ENCODE results near the gene CELA2B. TPM values are rescaled to one million over a fixed set of nuclear protein-coding genes. Genes with fewer than 3 reads are reported as not detected.
A peak's percentile ranks its signal among the peaks of the same experiment; 100 is the strongest.
"Not testable (repeated sequence)": the region's sequence is repeated elsewhere in the genome, so short reads cannot be mapped to it uniquely, and the experiment has no call there.

CELA2B gene
- total and polyA plus RNA-seq, 9 of the 15 experiments (the other 6 are each of a cell fraction or from before 2014, with no cell fraction given): 0.25 to 2.1 (median 0.38) TPM; not detected in 5

- no peak for TF ChIP-seq NCOA2 (IDR thresholded peaks at IDR 0.05; ENCODE audit: partially characterized antibody in 2 of 2)
- no peak for TF ChIP-seq ZFP1 (CRISPR knock-in tag; IDR thresholded peaks at IDR 0.05)
- no peak for TF ChIP-seq BCL6 (CRISPR knock-in tag; IDR thresholded peaks at IDR 0.05)
Measured at GRCh38 chr1:15469361-15469760, 6.5 kb upstream of the CELA2B start (continued).

DNA sequence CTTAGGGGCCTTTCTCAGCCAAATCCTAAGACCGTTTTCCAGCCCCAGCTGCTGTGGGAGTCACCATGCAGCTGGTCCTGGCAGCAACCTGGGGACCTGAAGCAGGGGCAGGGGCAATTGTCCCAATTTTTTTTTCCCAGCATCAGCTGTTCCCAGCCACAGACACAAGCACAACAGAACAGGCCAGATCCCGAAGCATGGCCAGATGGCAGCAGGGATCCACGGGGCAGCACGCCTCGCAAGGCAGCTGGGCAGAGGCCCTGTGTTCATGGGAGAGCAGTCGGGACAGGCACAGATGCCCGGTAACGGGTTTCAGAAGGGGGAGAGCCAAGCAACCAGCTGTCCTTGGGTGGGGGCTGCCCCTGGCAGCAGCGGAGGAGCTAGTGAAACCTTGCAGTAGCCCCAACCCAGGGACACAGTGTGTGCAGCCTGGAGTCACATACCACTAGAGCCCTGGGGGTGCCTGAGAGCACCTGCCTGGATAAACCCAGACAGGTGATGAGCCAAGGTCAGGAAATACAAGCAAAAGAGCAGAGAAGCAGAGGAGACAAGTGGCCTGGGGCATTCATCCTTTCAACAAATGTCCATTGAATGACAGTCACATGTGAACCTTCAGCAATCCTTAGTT lies 6.0 kb upstream of the CELA2B start:
- H3K36me3 ChIP-seq (ENCODE audit: control insufficient read depth, insufficient read depth, low read length); H3K27me3 ChIP-seq (ENCODE audit: control insufficient read depth in 2 of 2, insufficient read depth in 2 of 2, low read length in 2 of 2); H3K4me3 ChIP-seq; H3K79me2 ChIP-seq (ENCODE audit: control insufficient read depth, insufficient read depth, low read length); FAIRE-seq; CTCF ChIA-PET (ENCODE audit: low intra/inter-chr PET ratio); H3K27ac ChIP-seq (ENCODE audit: extremely low read depth, low read depth, low read length); H3K4me1 ChIP-seq (replicated peaks in 1 of 2; ENCODE audit: control insufficient read depth in 2 of 2, insufficient read depth in 2 of 2, low read length in 2 of 2); H3K9ac ChIP-seq (ENCODE audit: insufficient read depth in 1 of 2, low read depth in 2 of 2, low read length in 2 of 2); H4K20me1 ChIP-seq (replicated peaks; ENCODE audit: control insufficient read depth, insufficient read depth, low read length); H3K9me1 ChIP-seq (ENCODE audit: control insufficient read depth, insufficient read depth, low read length); DNase-seq (ENCODE audit: extremely low read depth in 1 of 4, low spot score in 3 of 4); BruUV-seq (replicated peaks); H2AFZ ChIP-seq (ENCODE audit: low read depth, low read length); intact Hi-C loops (cut with micrococcal nuclease); H3K9me3 ChIP-seq (replicated peaks; ENCODE audit: control insufficient read depth, insufficient read depth, low read depth, low read length); H3K4me2 ChIP-seq (ENCODE audit: insufficient read depth, low read length); ATAC-seq; in situ Hi-C loops (cut with MboI): not testable (repeated sequence)
- POLR2A ChIA-PET: interaction anchor here (0.7 kb wide), 1 partner anchor 125 kb away, joined by 3 read pairs; no protein-coding TSS in a partner anchor
- WGBS (ENCODE audit: insufficient coverage, low coverage, missing lambda C conversion rate): 25% methylated on average over 6 of the region's 9 CpGs

DNA sequence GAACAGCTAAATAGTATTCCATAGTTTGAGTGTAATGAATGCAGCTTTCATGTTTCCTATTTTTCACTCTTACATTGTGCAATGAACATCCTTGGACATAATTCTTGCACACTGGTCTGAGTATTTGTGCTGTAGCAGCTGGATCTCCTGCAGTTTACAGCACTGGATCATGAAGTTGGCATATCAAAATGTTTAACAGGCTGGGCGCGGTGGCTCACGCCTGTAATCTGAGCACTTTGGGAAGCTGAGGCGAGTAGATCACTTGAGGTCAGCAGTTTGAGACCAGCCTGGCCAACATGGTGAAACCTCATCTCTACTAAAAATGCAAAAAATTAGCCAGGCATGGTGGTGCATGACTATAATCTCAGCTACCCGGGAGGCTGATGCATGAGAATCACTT lies 4.8 kb upstream of the CELA2B start:
- POLR2A ChIA-PET; in situ Hi-C loops (cut with MboI); FAIRE-seq; BruUV-seq (replicated peaks); H3K4me1 ChIP-seq (replicated peaks in 1 of 2; ENCODE audit: control insufficient read depth in 2 of 2, insufficient read depth in 2 of 2, low read length in 2 of 2); H3K27me3 ChIP-seq (ENCODE audit: control insufficient read depth in 2 of 2, insufficient read depth in 2 of 2, low read length in 2 of 2); H4K20me1 ChIP-seq (replicated peaks; ENCODE audit: control insufficient read depth, insufficient read depth, low read length); H3K9me1 ChIP-seq (ENCODE audit: control insufficient read depth, insufficient read depth, low read length); H3K9ac ChIP-seq (ENCODE audit: insufficient read depth in 1 of 2, low read depth in 2 of 2, low read length in 2 of 2); DNase-seq (ENCODE audit: extremely low read depth in 1 of 4, low spot score in 3 of 4); intact Hi-C loops (cut with micrococcal nuclease); H3K9me3 ChIP-seq (replicated peaks; ENCODE audit: control insufficient read depth, insufficient read depth, low read depth, low read length); H3K79me2 ChIP-seq (ENCODE audit: control insufficient read depth, insufficient read depth, low read length); H3K4me2 ChIP-seq (ENCODE audit: insufficient read depth, low read length); H2AFZ ChIP-seq (ENCODE audit: low read depth, low read length); H3K27ac ChIP-seq (ENCODE audit: extremely low read depth, low read depth, low read length); CTCF ChIA-PET (ENCODE audit: low intra/inter-chr PET ratio); H3K4me3 ChIP-seq; ATAC-seq; H3K36me3 ChIP-seq (ENCODE audit: control insufficient read depth, insufficient read depth, low read length): not testable (repeated sequence)
- TF ChIP-seq CEBPB (tag; IDR thresholded peaks at IDR 0.05): 0 out of 2 replicates have a peak, but pooled peaks have one; percentile 10
- WGBS (ENCODE audit: insufficient coverage, low coverage, missing lambda C conversion rate): 54% methylated on average over 5 of the region's 5 CpGs
